DOHH2 (cell line): ENCODE measurements around the gene COPS8.

ENCODE experiments used
- CTCF ChIP-seq: fragments of 200-600 bp; sonication (generic); IDR thresholded peaks from one replicate; pipeline ENCODE4 v1.5.1; 2014; ENCODE audit warnings: antibody characterized with exemption, mild to moderate bottlenecking, low read depth, low read length; ENCODE audit not compliant: poor library complexity, severe bottlenecking
- EZH2phosphoT487 ChIP-seq: fragments of 200-600 bp; sonication (generic); IDR thresholded peaks from 2 replicates; pipeline ENCODE4 v1.6.1; 2017; ENCODE audit warnings: borderline replicate concordance, mild to moderate bottlenecking, antibody characterized with exemption, low read length, moderate library complexity, mixed read lengths

- no peak for TF ChIP-seq CTCF
- no peak for TF ChIP-seq EZH2phosphoT487
Observed at GRCh38 chr2:237128845-237129592, 43.3 kb downstream of the COPS8 start.
